HG03354 (cell line): ENCODE data around the gene SLC13A3.

Experiments used
- ATAC-seq: cut with Tn5 transposase; IDR thresholded peaks from one replicate; pipeline ENCODE4 v1.9.1; 2021; ENCODE audit warnings: mild to moderate bottlenecking; ENCODE audit not compliant: unreplicated experiment, poor library complexity, severe bottlenecking

SLC13A3 gene

DNA sequence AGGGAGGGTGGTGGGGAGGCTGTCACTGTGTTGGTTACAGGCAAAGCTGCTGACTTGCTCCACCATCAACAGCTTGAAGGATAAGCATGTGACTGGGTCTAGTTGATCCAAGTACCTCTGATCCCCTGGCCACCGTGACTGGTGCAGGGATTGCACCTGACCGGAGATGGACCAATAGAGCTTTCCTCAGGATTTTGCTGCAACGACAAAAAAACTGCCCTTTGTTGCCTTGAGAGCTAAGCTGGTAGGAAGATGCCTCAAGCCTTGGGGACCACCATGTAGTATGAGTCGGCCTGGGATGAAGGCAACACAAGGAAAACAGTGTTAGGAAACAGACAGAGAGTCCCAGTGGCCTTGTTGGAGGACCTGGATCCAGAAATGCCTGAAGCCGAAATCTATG is 102.6 kb downstream of the SLC13A3 start:
- ATAC-seq: no peak

GRCh38 chr20:46547995-46548394 is 103.3 kb downstream of the SLC13A3 start:
- ATAC-seq: no peak

- no peak for ATAC-seq
Measured at GRCh38 chr20:46546936-46547335, 104.3 kb downstream of the SLC13A3 start.

DNA sequence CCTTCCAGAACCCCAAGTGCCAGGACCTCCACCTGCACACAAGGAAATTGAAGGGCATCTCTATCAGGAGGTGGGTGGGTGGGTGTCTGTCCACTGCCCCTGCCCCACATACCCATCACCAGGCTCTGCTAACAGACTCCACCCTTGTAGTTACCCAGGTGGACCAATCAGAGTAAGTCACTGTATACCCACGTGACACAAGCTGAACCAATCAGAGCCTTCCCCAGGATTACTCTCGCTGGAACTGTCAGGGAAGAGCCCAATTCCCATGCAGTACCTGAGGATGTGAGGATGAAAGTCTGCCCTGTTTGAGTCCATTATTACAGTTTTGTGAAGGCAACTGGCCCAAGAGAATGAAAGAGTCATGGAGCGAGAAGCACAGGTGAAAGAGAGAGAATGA is 105.0 kb downstream of the SLC13A3 start:
- ATAC-seq: no peak

GRCh38 chr20:46545827-46546138 is 105.5 kb downstream of the SLC13A3 start:
- ATAC-seq: no peak

GRCh38 chr20:46545077-46545826 is 106.0 kb downstream of the SLC13A3 start:
- no peak for ATAC-seq

DNA sequence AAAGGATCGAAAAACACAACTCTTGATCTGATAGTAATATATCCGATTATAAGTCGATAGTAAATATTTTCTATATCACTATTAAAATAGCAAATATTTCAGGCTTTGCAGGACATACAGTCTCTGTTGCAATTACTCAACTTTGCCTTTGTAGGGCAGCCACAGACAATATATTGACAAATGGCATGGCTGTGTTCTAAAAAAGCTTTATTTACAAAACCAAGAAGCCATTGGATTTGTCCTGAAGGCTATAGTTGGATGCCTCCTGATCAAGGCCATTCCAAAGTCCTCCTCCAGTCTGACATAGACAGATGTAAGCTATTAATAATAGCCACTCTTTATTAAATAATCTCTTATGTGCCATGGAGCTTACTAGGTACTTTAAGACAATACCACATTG is 106.7 kb downstream of the SLC13A3 start:
- ATAC-seq: no peak

GRCh38 chr20:46543959-46544358 is 107.3 kb downstream of the SLC13A3 start:
- ATAC-seq: no peak

DNA sequence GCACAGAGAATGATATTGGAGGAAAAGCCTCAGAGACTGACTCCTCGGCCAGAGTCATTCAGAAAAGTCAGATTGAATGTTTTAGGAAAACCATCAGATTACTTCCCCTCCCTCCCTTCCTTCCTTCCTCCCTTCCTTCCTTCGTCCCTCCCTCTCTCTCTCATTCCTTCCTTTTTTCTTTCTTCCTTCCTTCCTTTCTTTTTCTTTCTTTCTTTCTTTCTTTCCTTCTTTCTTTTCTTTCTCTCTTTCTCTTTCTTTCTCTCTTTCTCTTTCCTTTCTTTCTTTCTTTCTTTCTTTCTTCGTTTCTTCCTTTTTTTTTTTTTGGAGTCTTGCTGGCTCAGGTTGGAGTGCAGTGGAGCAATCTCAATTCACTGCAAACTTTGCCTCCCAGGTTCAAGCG is 108.2 kb downstream of the SLC13A3 start:
- no peak for ATAC-seq

- ATAC-seq: no peak
Measured at GRCh38 chr20:46541229-46541935, 109.9 kb downstream of the SLC13A3 start.

GRCh38 chr20:46539113-46539512 is 112.1 kb downstream of the SLC13A3 start:
- ATAC-seq: no peak

GRCh38 chr20:46530640-46531039 is 120.6 kb downstream of the SLC13A3 start:
- no peak for ATAC-seq

- no peak for ATAC-seq
Measured at GRCh38 chr20:46523696-46524328, 127.4 kb downstream of the SLC13A3 start.

- ATAC-seq: no peak
Measured at GRCh38 chr20:46523108-46523507, 128.2 kb downstream of the SLC13A3 start.

DNA sequence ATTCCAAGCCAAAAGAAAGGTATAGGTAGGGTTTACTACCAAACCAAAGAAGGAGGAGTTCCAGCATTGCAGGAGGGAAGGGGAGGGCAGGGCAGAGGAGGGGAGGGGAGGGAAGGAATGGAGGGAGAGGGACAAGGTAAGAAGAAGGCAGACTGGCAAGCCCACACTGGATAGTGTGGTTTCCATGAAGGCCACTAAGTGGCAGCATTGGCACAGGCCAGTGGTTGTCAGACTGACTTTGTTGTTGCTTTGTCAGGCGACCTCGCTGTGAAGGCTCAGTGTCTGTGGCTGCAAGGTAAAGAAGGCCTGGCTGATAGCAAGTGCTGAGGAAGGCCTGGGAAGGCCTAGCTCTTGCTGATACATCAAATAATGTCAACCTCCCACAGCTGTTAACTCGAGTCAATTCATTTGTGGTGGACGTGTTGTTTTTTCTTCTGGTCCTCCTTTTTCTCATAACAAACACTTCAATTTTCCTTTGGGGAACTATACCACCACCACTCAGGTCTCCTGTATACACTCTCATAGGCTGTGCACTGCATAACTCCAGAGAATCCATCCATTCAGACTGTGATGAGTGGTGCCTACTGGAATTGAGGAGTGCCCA is 130.2 kb downstream of the SLC13A3 start:
- ATAC-seq: no peak

- ATAC-seq: no peak
Measured at GRCh38 chr20:46520540-46520939, 130.7 kb downstream of the SLC13A3 start.

DNA sequence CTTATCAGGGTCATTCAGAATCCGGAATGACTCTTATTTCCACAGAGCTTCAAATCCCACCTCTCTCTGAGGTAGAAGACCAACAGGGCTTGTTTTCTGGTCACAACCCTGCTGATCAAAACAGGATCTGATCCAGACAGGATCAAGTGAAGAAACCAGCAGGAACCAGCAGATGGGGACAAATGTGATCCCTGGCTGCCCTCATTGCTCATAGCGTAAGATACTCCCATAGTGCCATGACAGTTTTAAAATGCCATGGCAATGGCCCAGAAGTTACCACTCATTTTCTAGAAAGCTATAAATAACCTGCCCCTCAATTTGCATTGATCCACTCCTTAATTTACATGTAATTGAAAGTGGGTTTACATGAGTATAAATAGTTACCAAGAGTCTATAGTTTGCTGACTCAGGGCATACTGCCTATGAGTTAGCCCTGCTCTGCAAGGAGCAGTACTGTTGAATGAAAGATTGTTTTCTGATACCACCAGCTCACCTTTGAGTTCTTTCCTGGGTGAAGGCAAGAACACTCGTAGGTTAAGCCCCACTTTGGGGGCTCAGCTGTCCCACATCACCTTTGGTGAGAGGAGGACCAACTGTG is 131.7 kb downstream of the SLC13A3 start:
- ATAC-seq: no peak

- ATAC-seq: peak; percentile 79
Measured at GRCh38 chr20:46512943-46513844, 138.1 kb downstream of the SLC13A3 start, which contains the start of gene ZNF334. Gene ZNF334 (minus strand): TSS chr20:46513559. CDS start chr20:46512102, 1,457 bp downstream.

DNA sequence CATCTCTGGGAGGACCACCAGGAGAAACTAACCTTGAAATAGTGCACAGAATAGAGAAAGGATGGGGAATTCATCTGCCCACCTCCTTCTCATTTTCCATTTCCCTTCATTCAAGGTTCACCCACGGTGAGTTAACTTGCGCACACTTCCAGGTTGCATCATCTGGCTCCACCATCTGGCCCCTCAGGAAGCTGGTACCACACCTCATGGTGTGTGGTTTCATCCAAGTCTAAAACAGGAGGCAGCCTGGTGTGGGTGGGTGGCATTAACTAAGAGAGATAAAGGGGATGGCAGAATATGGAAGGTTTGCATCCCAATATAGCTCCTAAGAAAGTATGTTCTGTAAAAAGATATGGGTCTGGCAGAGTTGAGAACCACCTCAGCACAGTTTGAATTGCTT is 141.7 kb downstream of the SLC13A3 start:
- ATAC-seq: no peak
